Posterior cingulate gyrus (tissue), 11 donors: Measurements from ENCODE around the gene FASTKD1.
"Not testable (repeated sequence)": the region's sequence is repeated elsewhere in the genome, so short reads cannot be mapped to it uniquely, and the experiment has no call there.

Experiments used
- DNase-seq, 10 donors: peaks; one replicate each; pipeline versions ENCODE4 v3.0.0 to v3.0.0-alpha.2; 2020 to 2021; ENCODE audit warnings: mixed read lengths in 3 of 10
- intact Hi-C: fragments of 100-400 bp; cut with DNase I; formaldehyde crosslinking; loops from one replicate; pipeline ENCODE4 v1.15.1; 2023

The FASTKD1 gene, protein sequence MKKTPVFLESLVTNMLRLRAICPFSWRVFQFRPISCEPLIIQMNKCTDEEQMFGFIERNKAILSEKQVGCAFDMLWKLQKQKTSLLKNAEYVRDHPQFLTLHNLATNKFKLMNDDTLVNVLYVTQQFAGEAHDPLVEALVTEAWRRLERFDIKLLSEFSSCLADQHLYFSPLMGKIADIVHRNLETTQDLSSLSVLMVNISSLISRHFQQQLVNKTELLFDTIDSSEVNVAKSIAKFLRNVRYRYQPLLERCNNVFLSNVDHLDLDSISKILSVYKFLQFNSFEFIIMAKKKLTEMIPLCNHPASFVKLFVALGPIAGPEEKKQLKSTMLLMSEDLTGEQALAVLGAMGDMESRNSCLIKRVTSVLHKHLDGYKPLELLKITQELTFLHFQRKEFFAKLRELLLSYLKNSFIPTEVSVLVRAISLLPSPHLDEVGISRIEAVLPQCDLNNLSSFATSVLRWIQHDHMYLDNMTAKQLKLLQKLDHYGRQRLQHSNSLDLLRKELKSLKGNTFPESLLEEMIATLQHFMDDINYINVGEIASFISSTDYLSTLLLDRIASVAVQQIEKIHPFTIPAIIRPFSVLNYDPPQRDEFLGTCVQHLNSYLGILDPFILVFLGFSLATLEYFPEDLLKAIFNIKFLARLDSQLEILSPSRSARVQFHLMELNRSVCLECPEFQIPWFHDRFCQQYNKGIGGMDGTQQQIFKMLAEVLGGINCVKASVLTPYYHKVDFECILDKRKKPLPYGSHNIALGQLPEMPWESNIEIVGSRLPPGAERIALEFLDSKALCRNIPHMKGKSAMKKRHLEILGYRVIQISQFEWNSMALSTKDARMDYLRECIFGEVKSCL

DNA sequence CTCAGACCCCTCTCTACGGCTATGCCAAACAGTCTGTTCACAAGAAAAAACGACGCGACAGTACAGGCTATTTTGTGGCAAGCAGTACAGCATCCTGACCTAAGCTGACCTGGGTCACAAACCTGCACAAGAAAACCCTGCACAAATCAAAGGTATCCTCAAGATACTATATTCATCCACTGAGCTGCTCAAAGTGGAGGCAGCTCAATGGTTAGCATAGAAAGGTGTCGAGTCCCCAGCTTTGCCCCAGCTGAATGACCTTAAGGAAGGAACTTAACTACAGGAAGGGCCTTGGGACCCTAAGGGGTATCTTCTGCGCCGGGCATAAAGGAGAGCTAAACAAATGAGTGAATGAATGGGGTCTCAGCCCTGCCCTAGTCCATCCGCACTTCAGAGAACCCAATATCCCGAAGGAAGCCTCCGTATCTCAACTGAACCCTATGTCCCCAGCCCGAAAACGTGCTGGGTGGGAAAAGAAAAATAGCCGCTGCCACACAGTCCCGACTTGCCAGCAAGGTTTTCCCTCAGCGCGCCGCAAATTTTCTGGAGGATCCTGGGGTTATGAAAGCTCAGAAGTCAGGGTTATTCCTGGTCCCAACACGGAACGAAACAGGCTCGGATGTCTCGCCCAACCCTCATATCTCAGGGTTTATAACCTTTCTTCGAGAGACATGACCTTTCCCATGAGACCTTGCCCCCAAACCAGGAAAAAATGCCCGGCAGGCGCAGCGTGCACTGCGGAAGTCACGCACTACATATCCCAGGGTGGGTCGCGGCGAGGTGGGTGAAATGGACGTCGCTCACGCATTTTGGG lies at the start of gene FASTKD1:
FASTKD1 (minus strand) TSS at position 706 of the 814 bp plus-strand sequence. CDS start 1,836 bp downstream, outside the sequence.
- intact Hi-C loops: no loop called here
- DNase-seq: peak; percentile 86 to 98 (median 92)

DNA sequence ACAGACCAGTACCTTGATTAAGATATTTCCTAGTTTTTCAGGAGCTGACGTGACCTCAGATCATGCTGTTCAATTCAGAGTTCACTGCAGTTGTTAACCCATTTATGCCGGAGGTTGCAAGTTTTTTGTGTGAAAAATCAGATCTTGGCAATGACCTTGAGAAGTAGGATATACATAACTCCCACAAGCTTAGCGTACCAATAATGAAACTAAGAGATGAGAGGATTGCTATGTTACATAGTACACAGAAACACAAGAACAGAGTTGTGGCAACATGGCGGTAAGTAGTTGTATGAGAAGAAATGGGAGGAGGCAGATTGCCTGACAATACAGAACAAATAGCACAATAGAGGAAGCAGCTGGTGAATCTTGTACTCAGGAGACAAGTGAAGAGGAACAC lies 49.6 kb upstream of the FASTKD1 start:
- DNase-seq: no peak
- intact Hi-C loops: no loop called here

DNA sequence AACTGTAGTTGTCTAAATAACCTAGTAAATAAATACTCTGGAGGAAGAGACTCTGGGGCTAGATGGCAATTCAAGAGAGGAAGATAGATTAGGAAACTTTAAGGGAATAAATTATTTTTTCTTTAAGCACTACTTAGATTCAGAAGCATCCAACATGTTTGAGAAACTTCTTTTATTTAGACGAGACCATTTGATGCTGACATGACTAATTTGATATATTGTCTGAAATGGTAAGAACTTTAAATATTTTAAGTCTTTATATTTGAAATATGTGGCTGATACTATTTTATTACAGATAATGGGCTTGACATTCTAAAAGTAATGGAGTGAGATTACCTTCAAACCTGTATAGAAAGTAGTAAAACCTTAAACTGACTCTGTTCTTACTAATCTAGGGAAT lies 46.8 kb upstream of the FASTKD1 start:
- intact Hi-C loops: no loop called here

DNA sequence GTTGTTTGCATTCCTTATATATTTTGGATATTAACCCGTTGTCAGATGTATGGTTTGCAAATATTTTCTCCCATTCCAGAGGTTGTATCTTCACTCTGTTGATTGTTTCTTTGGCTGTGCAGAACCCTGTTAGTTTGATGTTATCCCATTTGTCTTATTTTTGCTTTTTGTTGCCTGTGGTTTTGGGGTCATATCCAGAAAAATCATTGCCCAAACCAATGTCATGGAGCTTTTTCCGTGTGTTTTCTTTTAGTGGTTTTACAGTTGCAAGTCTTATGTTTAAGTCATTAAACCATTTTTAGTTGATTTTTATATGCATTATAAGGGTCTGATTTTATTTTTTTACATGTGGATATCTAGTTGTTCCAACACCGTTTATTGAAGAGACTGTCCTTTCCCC lies 46.3 kb upstream of the FASTKD1 start:
- no peak for DNase-seq
- intact Hi-C loops: no loop called here

More for the DNA sequence above, 46.8 kb upstream of the FASTKD1 start:
- no peak for DNase-seq

DNA sequence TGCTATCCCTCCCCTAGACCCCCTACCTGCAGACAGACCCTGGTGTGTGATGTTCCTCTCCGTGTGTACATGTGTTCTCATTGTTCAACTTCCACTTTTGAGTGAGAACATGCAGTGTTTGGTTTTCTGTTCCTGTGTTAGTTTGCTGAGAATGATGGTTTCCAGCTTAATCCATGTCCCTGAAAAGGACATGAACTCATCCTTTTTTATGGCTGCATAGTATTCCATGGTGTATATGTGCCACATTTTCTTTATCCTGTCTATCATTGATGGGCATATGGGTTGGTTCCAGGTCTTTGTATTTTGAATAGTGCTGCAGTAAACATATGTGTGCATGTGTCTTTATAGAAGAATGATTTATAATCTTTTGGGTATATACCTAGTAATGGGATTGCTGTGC lies 42.3 kb upstream of the FASTKD1 start:
- intact Hi-C loops, DNase-seq: not testable (repeated sequence)

DNA sequence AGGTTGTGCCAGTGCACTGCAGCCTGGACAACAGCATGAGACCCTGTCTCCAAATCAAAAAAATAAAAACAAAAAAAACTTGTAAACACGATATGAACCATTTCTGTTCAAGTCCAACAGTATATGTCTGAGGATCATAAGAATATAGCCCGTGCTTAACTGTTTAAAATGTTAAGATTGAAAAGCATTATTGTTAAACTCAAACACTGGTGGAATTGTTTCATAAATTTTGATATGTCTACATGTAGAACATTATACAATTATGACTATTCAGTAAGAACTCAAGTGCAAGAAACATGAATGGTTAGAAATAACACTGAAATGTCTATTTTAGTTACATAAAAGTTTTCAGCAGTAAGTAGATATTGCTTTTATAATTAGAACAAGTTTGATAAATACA lies 40.2 kb upstream of the FASTKD1 start:
- intact Hi-C loops: no loop called here
- DNase-seq: no peak

DNA sequence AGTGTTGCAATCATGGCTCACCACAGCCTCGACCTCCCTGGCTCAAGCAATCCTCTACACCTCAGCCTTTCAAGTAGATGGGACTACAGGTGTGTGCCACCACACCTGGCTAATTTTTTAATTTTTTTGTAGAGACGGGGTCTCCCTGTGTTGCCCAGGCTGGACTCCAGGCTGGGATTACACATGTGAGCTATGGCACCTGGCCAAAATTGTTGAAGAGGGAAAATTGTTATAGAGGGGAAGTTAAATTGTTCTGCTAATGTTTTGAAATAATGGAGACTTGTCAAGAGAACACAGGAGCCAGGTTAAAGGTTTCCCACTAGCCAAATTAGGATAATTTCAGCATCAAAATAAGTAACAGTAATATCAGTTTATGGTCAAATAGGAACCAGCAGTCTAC lies 35.6 kb upstream of the FASTKD1 start:
- intact Hi-C loops: no loop called here
- DNase-seq: no peak

DNA sequence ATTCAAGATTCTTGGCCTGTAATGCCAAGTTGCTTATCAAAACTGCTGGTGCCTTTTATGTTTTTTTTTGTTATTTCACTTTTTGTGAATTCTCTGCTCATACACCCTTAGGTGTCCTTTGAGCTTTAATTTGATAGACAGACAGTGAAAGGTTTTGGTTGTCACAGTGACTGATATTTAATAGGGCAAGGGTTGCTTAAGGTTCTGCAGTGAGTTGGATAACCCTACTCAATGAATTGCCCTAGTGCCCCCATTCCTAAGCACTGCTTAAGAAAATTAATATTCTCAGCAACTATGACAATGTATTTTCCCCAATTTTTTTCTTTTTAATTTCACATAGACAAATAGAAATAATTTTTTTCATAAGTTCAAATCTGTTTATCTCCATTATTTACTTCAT lies 25.9 kb upstream of the FASTKD1 start:
- no peak for DNase-seq
- intact Hi-C loops: no loop called here

DNA sequence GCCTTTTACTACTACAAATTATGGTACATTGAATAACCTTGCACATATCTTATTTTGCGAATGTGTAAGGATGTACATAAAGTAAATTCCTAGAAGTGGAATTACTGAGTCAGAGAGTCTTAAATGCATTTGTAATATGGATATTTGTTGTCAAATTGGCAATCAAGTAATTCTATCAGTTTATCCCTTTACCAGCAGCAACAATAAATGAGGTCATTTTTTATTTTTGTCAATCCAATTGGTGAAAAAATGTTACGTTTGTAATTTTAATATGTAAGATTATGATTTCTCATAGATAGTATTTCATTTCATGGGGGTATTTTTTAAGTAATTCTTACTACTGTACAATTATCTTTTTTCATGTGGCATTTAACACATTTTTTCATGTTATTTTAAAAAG lies 25.3 kb upstream of the FASTKD1 start:
- no peak for DNase-seq
- intact Hi-C loops: no loop called here

DNA sequence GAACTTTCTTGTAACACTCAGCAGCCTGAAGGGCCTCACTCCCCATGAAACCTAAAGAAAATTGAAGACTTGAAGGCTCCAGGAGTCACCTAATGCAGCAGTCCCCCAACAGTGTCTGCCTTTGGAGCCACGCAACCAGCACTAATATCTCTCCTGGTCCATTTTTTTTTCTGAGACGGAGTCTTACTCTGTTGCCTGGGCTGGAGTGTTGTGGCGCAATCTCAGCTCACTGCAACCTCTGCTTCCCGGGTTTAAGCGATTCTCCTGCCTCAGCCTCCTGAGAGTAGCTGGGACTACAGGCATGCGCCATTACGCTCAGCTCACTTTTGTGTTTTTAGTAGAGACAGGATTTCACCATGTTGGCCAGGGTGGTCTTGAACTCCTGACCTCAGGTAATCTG lies 22.9 kb upstream of the FASTKD1 start:
- intact Hi-C loops, DNase-seq: not testable (repeated sequence)

DNA sequence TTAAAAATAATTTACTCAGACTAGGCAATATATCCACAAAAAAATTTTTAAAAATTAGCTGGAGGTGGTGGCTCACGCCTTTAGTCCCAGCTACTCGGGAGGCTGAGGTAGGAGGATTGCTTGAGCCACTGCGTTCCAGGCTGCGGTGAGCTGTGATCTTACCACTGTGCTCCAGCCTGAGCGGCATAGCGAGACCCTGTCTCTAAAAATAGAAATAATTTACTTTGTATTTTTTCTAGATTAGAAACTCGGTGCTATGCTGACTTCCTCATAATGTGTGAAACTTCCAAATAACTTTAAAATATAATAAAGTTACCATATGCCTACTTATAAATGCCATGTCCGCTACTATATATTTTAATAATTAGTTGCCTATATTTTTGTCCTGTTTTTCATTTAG lies 17.1 kb upstream of the FASTKD1 start:
- intact Hi-C loops: no loop called here
- DNase-seq: no peak

DNA sequence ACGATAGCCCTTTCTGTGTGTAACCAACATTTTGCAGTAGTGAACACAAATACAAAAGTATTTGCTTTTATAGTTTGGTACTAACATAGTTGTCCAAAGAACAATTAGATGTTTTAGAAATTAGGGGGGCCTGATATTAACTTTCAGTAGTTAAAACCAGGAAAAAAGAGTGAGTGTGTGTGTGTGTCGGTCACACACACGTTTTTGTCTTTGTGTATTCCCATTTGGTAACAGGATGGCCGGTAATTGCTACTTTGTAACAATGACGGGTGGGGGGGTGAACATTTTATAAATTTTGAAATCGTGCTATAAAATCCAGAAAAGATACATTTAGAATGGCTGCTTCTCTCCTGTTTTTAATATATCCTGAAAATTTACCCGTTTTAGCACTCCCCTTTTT lies 12.0 kb upstream of the FASTKD1 start:
- intact Hi-C loops: loop anchor here (10.0 kb wide), 1 partner anchor 109 kb away; the partner anchor contains the start of genes CFAP210 and PHOSPHO2
- no peak for DNase-seq

DNA sequence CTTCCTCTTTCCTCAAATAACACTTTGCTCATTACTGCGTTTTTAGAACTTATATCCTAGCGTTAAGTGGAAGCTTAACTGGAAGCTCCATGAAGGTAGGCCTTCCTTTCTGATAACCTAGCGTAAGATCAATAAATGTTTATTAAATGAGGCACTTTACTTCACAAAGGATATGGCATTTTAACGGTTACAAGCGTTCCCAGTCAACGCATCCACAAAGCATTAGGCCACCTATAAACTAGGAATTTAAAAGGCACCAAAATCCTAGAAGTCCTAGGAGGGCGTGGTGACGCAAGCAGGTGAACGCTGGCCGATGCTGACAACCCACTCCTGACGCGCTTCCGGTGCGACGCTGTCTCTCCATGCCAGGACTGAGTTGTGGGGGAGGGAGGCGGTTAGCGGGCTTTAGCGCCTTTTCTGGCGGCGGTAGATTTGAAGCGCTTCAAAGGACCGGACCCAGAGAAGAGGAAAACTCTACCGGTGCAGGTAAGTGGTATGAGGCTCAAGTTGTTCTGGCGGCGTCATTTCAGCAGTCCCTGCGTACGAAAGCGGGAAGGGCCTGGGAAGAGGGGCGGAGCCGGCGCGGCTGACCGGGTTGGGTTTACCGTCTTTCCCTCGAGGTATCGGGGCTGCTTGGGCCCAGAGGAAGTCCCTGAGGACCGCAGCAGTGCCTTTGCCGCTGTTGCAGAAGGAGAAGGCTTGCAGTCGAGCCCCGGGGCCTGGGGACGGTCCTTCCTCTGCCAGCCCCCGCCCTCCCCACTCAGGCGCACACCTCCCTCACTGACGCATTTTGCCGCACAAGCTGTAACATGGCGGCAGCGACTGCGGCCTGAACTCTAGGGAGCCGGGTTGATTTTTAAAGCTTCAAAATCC lies 10.6 kb upstream of the FASTKD1 start, which contains the start of gene PPIG:
PPIG (plus strand) TSS at position 347 of the 873 bp plus-strand sequence. CDS start 19,691 bp downstream, outside the sequence.
- intact Hi-C loops: loop anchor here (10.0 kb wide), 1 partner anchor 111 kb away; the partner anchor contains the start of genes CFAP210 and PHOSPHO2
- peak; percentile 81 to 98 (median 88) for DNase-seq

DNA sequence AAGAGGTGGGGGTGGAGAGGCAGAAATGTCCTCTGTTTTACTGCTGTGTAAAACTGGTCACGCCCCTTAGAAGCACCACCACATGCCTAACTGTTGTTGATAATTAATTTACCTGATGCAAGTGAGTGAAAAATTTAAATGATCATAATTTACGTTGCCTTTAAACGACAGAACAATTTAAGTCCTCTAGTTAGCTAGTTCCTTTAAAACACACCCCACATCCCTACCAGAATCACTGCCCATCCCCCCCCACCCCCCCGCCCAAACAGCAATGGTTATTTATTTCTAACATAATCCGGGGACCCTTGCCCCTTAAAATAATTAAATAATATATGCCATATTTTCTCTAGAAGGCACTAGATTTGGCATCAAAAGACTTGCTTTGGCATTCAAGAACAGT lies 9.9 kb upstream of the FASTKD1 start:
- intact Hi-C loops: loop anchor here (10.0 kb wide), 1 partner anchor 111 kb away; the partner anchor contains the start of genes CFAP210 and PHOSPHO2

DNA sequence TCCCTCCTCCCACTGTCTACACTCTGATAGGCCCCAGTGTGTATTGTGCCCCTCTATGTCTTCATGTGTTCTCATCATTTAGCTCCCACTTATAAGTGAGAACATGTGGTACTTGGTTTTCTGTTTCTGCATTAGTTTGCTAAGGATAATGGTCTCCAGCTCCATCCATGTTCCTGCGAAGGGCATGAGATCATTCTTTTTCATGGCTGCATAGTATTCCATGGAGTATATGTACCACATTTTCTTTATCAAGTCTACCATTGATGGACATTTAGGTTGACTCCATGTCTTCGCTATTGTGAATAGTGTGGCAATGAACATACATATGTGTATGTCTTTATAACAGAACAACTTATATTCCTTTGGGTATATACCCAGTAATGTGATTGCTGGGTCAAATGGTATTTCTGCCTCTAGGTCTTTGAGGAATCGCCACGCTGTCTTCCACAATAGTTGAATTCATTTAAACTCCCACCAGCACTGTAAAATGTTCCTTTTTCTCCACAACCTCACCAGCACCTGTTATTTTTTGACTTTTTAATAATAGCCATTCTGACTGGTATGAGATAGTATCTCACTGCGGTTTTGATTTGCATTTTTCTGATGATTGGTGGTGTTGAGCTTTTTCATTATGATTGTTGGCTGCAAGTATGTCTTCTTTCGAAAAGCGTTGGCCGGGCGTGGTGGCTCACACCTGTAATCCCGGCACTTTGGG lies 9.0 kb upstream of the FASTKD1 start:
- intact Hi-C loops: loop anchor here (10.0 kb wide), 1 partner anchor 112 kb away; the partner anchor contains the start of genes CFAP210 and PHOSPHO2

More for the DNA sequence above, 9.9 kb upstream of the FASTKD1 start:
- no peak for DNase-seq

DNA sequence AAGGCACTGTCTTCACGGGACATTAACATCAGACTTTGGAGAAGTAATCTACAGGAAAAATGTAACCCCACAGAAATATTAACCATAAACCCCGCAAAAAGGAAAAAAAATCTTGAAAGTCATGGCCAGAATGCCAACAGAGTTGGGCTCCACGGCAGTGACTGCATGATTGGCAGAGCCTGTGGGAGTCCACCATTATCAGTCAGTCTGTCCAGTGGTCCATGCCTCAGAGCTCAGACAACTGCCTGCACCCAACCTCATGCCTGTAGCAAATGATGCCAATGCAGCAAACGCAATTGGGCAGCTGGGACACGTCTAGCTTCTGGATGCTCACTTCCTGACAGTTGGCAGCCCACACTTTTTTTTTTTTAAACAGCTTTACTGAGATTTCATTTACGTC lies 5.4 kb upstream of the FASTKD1 start:
- intact Hi-C loops: no loop called here
- no peak for DNase-seq

More for the DNA sequence above, 9.0 kb upstream of the FASTKD1 start:
- DNase-seq: not testable (repeated sequence)

DNA sequence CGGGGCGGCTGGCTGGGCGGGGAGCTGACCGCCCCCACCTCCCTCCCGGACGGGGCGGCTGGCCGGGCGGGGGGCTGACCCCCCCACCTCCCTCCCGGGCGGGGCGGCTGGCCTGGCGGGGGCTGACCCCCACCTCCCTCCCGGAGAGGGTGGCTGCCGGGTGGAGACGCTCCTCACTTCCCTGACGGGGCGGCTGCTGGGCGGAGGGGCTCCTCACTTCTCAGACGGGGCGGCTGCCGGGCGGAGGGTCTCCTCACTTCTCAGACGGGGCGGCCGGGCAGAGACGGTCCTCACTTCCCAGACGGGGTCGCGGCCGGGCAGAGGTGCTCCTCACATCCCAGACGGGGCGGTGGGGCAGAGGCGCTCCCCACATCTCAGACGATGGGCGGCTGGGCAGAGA lies 1.6 kb upstream of the FASTKD1 start:
- DNase-seq, intact Hi-C loops: not testable (repeated sequence)

DNA sequence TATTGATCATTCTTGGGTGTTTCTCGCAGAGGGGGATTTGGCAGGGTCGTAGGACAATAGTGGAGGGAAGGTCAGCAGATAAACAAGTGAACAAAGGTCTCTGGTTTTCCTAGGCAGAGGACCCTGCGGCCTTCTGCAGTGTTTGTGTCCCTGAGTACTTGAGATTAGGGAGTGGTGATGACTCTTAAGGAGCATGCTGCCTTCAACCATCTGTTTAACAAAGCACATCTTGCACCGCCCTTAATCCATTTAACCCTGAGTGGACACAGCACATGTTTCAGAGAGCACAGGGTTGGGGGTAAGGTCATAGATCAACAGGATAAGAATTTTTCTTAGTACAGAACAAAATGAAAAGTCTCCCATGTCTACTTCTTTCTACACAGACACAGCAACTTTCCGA lies 874 bp upstream of the FASTKD1 start:
- DNase-seq, intact Hi-C loops: not testable (repeated sequence)

DNA sequence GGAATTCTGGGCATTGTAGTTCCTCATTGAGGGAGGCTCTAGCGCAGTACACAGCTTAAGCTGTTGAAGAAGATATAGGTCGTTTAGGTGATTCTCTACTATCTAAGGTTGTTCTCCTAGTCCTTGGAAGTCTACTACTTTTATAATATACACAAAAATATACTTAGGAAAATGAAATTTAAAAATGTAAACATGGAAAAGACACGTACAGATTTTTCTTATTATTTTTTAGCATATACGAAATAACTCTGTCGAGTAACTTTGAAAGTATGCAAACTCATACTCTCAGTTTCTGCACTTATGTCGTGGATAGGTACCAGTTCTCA lies 272 bp upstream of the FASTKD1 start:
- intact Hi-C loops: no loop called here
- no peak for DNase-seq
